H9 (cell line): ENCODE measurements around the gene IREB2. TPM values are rescaled to one million over a fixed set of nuclear protein-coding genes. Genes with fewer than 3 reads are reported as not detected.

ENCODE experiments used
- DNase-seq: peaks from one replicate; pipeline ENCODE4 v3.0.0-alpha.2; 2017
- H2AFZ ChIP-seq: one replicate; pipeline ENCODE4 v1.6.1; 2013; ENCODE audit warnings: mild to moderate bottlenecking, low read length, control low read depth, moderate library complexity
- H2AK5ac ChIP-seq: 2 replicates; pipeline ENCODE4 v1.6.1; 2013; ENCODE audit warnings: low read length, control low read depth, mixed read lengths; ENCODE audit not compliant: insufficient read length
- H2BK120ac ChIP-seq: one replicate; pipeline ENCODE4 v1.6.1; 2013; ENCODE audit warnings: low read depth, mild to moderate bottlenecking, low read length, control low read depth, inconsistent platforms; ENCODE audit not compliant: poor library complexity, severe bottlenecking
- H2BK12ac ChIP-seq: 2 replicates; pipeline ENCODE4 v1.6.1; 2013; ENCODE audit warnings: low read length, control low read depth, mixed read lengths, low read depth; ENCODE audit not compliant: insufficient read length
- H2BK15ac ChIP-seq: 2 replicates; pipeline ENCODE4 v1.6.1; 2013; ENCODE audit warnings: low read depth, low read length, control low read depth
- H2BK20ac ChIP-seq: one replicate; pipeline ENCODE4 v1.6.1; 2013; ENCODE audit warnings: low read depth, mild to moderate bottlenecking, low read length, control low read depth, inconsistent platforms; ENCODE audit not compliant: poor library complexity, severe bottlenecking
- H2BK5ac ChIP-seq: 2 replicates; pipeline ENCODE4 v1.6.1; 2013; ENCODE audit warnings: low read length, control low read depth, mixed read lengths; ENCODE audit not compliant: insufficient read length
- H3K14ac ChIP-seq: 2 replicates; pipeline ENCODE4 v1.6.1; 2013; ENCODE audit warnings: low read length, control low read depth; ENCODE audit not compliant: insufficient read depth
- H3K18ac ChIP-seq: 2 replicates; pipeline ENCODE4 v1.6.1; 2013; ENCODE audit warnings: low read depth, mild to moderate bottlenecking, mixed read lengths, low read length, control low read depth; ENCODE audit not compliant: insufficient read length
- H3K23ac ChIP-seq: 2 replicates; pipeline ENCODE4 v1.6.1; 2013; ENCODE audit warnings: low read length, control low read depth, mixed read lengths, low read depth; ENCODE audit not compliant: insufficient read length
- H3K23me2 ChIP-seq: 2 replicates; pipeline ENCODE4 v1.6.1; 2013; ENCODE audit warnings: low read depth, mild to moderate bottlenecking, mixed read lengths, low read length, control low read depth; ENCODE audit not compliant: insufficient read length, poor library complexity, severe bottlenecking
- H3K27ac ChIP-seq: 2 replicates; pipeline ENCODE4 v1.5.1; 2013; ENCODE audit warnings: low read length, control low read depth, mixed read lengths, low read depth; ENCODE audit not compliant: insufficient read length
- H3K27me3 ChIP-seq: 2 replicates; pipeline ENCODE4 v1.6.1; 2013; ENCODE audit warnings: low read length, control low read depth, inconsistent platforms; ENCODE audit not compliant: insufficient read depth
- H3K4ac ChIP-seq: 2 replicates; pipeline ENCODE4 v1.6.1; 2013; ENCODE audit warnings: low read depth, mild to moderate bottlenecking, control low read depth, inconsistent platforms, low read length, moderate library complexity
- H3K4me1 ChIP-seq: 2 replicates; pipeline ENCODE4 v1.6.1; 2013; ENCODE audit warnings: low read length, control low read depth, inconsistent platforms; ENCODE audit not compliant: insufficient read depth
- H3K4me2 ChIP-seq: 2 replicates; pipeline ENCODE4 v1.6.1; 2013; ENCODE audit warnings: low read length, control low read depth, mixed read lengths; ENCODE audit not compliant: insufficient read length, insufficient read depth
- H3K56ac ChIP-seq: 2 replicates; pipeline ENCODE4 v1.6.1; 2013; ENCODE audit warnings: low read depth, mild to moderate bottlenecking, mixed read lengths, low read length, control low read depth; ENCODE audit not compliant: insufficient read length
- H3K79me1 ChIP-seq: 2 replicates; pipeline ENCODE4 v1.6.1; 2013; ENCODE audit warnings: low read depth, mild to moderate bottlenecking, moderate library complexity, low read length, control low read depth, inconsistent platforms; ENCODE audit not compliant: insufficient read depth, poor library complexity, severe bottlenecking
- H3K79me2 ChIP-seq: 2 replicates; pipeline ENCODE4 v1.6.1; 2013; ENCODE audit warnings: low read length, control low read depth, inconsistent platforms; ENCODE audit not compliant: insufficient read depth
- H3K9ac ChIP-seq: 2 replicates; pipeline ENCODE4 v1.6.1; 2013; ENCODE audit warnings: low read length, control low read depth, mixed read lengths; ENCODE audit not compliant: insufficient read length; ENCODE audit errors: extremely low read depth
- H3K9me3 ChIP-seq: one replicate; pipeline ENCODE4 v1.6.1; 2013; ENCODE audit warnings: low read depth, low read length, inconsistent platforms; ENCODE audit not compliant: control insufficient read depth
- H3T11ph ChIP-seq: one replicate; pipeline ENCODE4 v1.6.1; 2013; ENCODE audit warnings: mild to moderate bottlenecking, low read length, control low read depth, inconsistent platforms
- H4K20me1 ChIP-seq: one replicate; pipeline ENCODE4 v1.6.1; 2013; ENCODE audit not compliant: control insufficient read depth, insufficient read length, insufficient read depth
- H4K5ac ChIP-seq: 2 replicates; pipeline ENCODE4 v1.6.1; 2013; ENCODE audit warnings: low read depth, mild to moderate bottlenecking, mixed read lengths, low read length, control low read depth; ENCODE audit not compliant: insufficient read length
- H4K8ac ChIP-seq: replicated peaks from 2 replicates; pipeline ENCODE4 v1.6.1; 2013; ENCODE audit warnings: low read length, control low read depth, mixed read lengths, low read depth; ENCODE audit not compliant: insufficient read length
- H4K91ac ChIP-seq: 2 replicates; pipeline ENCODE4 v1.6.1; 2013; ENCODE audit warnings: low read depth, mild to moderate bottlenecking, moderate library complexity, mixed read lengths, low read length, control low read depth; ENCODE audit not compliant: insufficient read length
- H3K27ac Mint-ChIP-seq, 3 experiments: 2 replicates in 2 of 3; 3 replicates in 1 of 3; pipeline ENCODE4 v1.8.0; 2020 to 2021; ENCODE audit warnings: mixed read lengths in 3 of 3, mild to moderate bottlenecking in 1 of 3, moderate library complexity in 1 of 3
- H3K27me3 Mint-ChIP-seq: 2 replicates; pipeline ENCODE4 v1.8.0; 2021; ENCODE audit warnings: low read depth, mild to moderate bottlenecking, moderate library complexity, mixed read lengths
- H3K36me3 Mint-ChIP-seq, 3 experiments: 2 replicates in 2 of 3; 3 replicates in 1 of 3; pipeline ENCODE4 v1.8.0; 2020 to 2021; ENCODE audit warnings: low read depth in 3 of 3, mixed read lengths in 3 of 3; ENCODE audit not compliant: insufficient read depth in 1 of 3
- H3K4me1 Mint-ChIP-seq, 2 experiments: 2 replicates each; pipeline ENCODE4 v1.8.0; 2020; ENCODE audit warnings: mixed read lengths in 2 of 2
- H3K4me3 Mint-ChIP-seq, 2 experiments: 2 replicates in 1 of 2; 3 replicates in 1 of 2; pipeline ENCODE4 v1.8.0; 2020 to 2021; ENCODE audit warnings: mild to moderate bottlenecking in 2 of 2, mixed read lengths in 2 of 2, moderate library complexity in 1 of 2
- H3K9me3 Mint-ChIP-seq, 2 experiments: 2 replicates in 1 of 2; 3 replicates in 1 of 2; pipeline ENCODE4 v1.8.0; 2020; ENCODE audit warnings: mild to moderate bottlenecking in 2 of 2, mixed read lengths in 2 of 2, moderate library complexity in 1 of 2
- CTCF ChIP-seq: fragments of 200-600 bp; sonication (generic); conservative IDR thresholded peaks from 3 replicates; pipeline ENCODE4 v1.8.0; 2021; ENCODE audit warnings: antibody characterized with exemption, mild to moderate bottlenecking
- WGBS: extraction: QIAGEN DNeasy Blood & Tissue Kit; methylation state at CpG from one replicate; pipeline ENCODE4 v1.1.7; 2013; ENCODE audit warnings: missing lambda C conversion rate, low lambda C conversion rate, mixed read lengths; ENCODE audit not compliant: insufficient read length; ENCODE audit errors: extremely low coverage; 5-methylcytosine and 5-hydroxymethylcytosine counted together
- total RNA-seq: library from RNA; stranded (reverse); gene quantifications from 2 replicates; pipeline ENCODE4 v1.2.1, GENCODE V29; 2021

Gene IREB2
- total RNA-seq, 1 experiment from 2014 or later = 87.6 TPM

GRCh38 chr15:78425643-78426042, 12.4 kb upstream of the IREB2 start:
- no peak overlapping the region for H2AK5ac ChIP-seq
- H3K4me2 ChIP-seq = no peak overlapping the region
- no peak overlapping the region for H4K91ac ChIP-seq
- no peaks in the 10 kb centered on the region for H3K79me1 ChIP-seq
- peaks cover 8% of the 10 kb centered on the region; the same call in 1 of the 2 replicates for H3K27me3 Mint-ChIP-seq
- DNase-seq = no peak
- no peak overlapping the region for H2BK5ac ChIP-seq
- no peak overlapping the region for H3K4me3 Mint-ChIP-seq
- H3K9ac ChIP-seq = no peak overlapping the region
- no peak overlapping the region for H2BK15ac ChIP-seq
- no peak overlapping the region for H2AFZ ChIP-seq
- no peaks in the 10 kb centered on the region for H4K20me1 ChIP-seq
- H4K8ac ChIP-seq = no peak overlapping the region
- no peak overlapping the region for H2BK20ac ChIP-seq
- H3K9me3 Mint-ChIP-seq = no peaks in the 10 kb centered on the region
- no peaks in the 10 kb centered on the region for H3K79me2 ChIP-seq
- no peak overlapping the region for H3K4ac ChIP-seq
- no peak overlapping the region for H3K18ac ChIP-seq
- H3K23me2 ChIP-seq = no peaks in the 10 kb centered on the region
- H3K14ac ChIP-seq = no peak overlapping the region
- H3K27me3 ChIP-seq = no peaks in the 10 kb centered on the region; the same call in 1 of the 2 replicates
- H3K9me3 ChIP-seq = no peaks in the 10 kb centered on the region
- H2BK120ac ChIP-seq = no peak overlapping the region
- H3K27ac Mint-ChIP-seq = no peak overlapping the region
- WGBS = no CpG with 5 or more reads among the region's 1 CpG
- no peak overlapping the region for H3K27ac ChIP-seq
- no peak overlapping the region for H3K56ac ChIP-seq
- no peak overlapping the region for H4K5ac ChIP-seq
- no peak for TF ChIP-seq CTCF
- no peak overlapping the region for H3T11ph ChIP-seq
- H2BK12ac ChIP-seq = no peak overlapping the region
- H3K4me1 Mint-ChIP-seq = no peaks in the 10 kb centered on the region
- no peaks in the 10 kb centered on the region for H3K36me3 Mint-ChIP-seq
- H3K23ac ChIP-seq = no peak overlapping the region
- no peaks in the 10 kb centered on the region for H3K4me1 ChIP-seq
